Activated T-helper 1 cell treated with anti-CD3 and anti-CD28 coated beads, Interleukin-2, amount 50 U/mL, for 16 hours (primary cell): ENCODE data around the gene TPST1.
"Not testable (repeated sequence)": the region's sequence is repeated elsewhere in the genome, so short reads cannot be mapped to it uniquely, and the experiment has no call there.

Source experiments
- DNase-seq, 2 donors: peaks; one replicate each; pipeline ENCODE4 v3.0.0-alpha.2; 2020; ENCODE audit warnings: low read depth in 1 of 2, low spot score in 1 of 2

TPST1 gene

GRCh38 chr7:66324985-66325384 lies 119.9 kb downstream of the TPST1 start:
- DNase-seq: not testable (repeated sequence)

GRCh38 chr7:66326501-66327215 lies 121.5 kb downstream of the TPST1 start:
- DNase-seq: no peak

- DNase-seq: no peak
Measured at GRCh38 chr7:66330961-66331360, 125.8 kb downstream of the TPST1 start.

- no peak for DNase-seq
Measured at GRCh38 chr7:66331883-66332282, 126.7 kb downstream of the TPST1 start.

- DNase-seq: no peak
Measured at GRCh38 chr7:66333443-66333842, 128.3 kb downstream of the TPST1 start.

- no peak for DNase-seq
Measured at GRCh38 chr7:66335318-66335717, 130.2 kb downstream of the TPST1 start.

- no peak for DNase-seq
Measured at GRCh38 chr7:66336760-66337159, 131.6 kb downstream of the TPST1 start.

GRCh38 chr7:66339141-66339540 lies 134.0 kb downstream of the TPST1 start:
- DNase-seq: no peak

- no peak for DNase-seq
Measured at GRCh38 chr7:66344166-66344565, 139.0 kb downstream of the TPST1 start.

GRCh38 chr7:66348531-66348930 lies 143.4 kb downstream of the TPST1 start:
- DNase-seq: no peak

GRCh38 chr7:66348959-66349358 lies 143.8 kb downstream of the TPST1 start:
- DNase-seq: no peak

- no peak for DNase-seq
Measured at GRCh38 chr7:66352071-66352470, 146.9 kb downstream of the TPST1 start.

GRCh38 chr7:66353547-66353946 lies 148.4 kb downstream of the TPST1 start:
- DNase-seq: no peak

- DNase-seq: no peak
Measured at GRCh38 chr7:66355756-66356155, 150.6 kb downstream of the TPST1 start.

GRCh38 chr7:66356277-66356721 lies 151.2 kb downstream of the TPST1 start:
- no peak for DNase-seq

GRCh38 chr7:66357087-66357486 lies 152.0 kb downstream of the TPST1 start:
- no peak for DNase-seq

GRCh38 chr7:66359656-66360211 lies 154.6 kb downstream of the TPST1 start:
- no peak for DNase-seq

- DNase-seq: no peak
Measured at GRCh38 chr7:66362136-66362535, 157.0 kb downstream of the TPST1 start.

- no peak for DNase-seq
Measured at GRCh38 chr7:66363635-66364034, 158.5 kb downstream of the TPST1 start.

GRCh38 chr7:66365031-66365430 lies 159.9 kb downstream of the TPST1 start:
- not testable (repeated sequence) for DNase-seq

- DNase-seq: no peak
Measured at GRCh38 chr7:66371096-66371824, 166.1 kb downstream of the TPST1 start.

- not testable (repeated sequence) for DNase-seq
Measured at GRCh38 chr7:66374141-66374840, 169.2 kb downstream of the TPST1 start.
